GM06990 (cell line): Measurements from ENCODE around the gene OR8D1.

Experiments used
- DNase-seq: peaks from one replicate; pipeline ENCODE4 v3.0.0-alpha.2; 2011; ENCODE audit not compliant: insufficient read length; ENCODE audit errors: extremely low read depth
- H3K27me3 ChIP-seq: replicated peaks from 2 replicates; pipeline ENCODE4 v1.6.0; 2011; ENCODE audit warnings: low read length; ENCODE audit not compliant: control insufficient read depth, insufficient read depth
- H3K36me3 ChIP-seq: 2 replicates; pipeline ENCODE4 v1.5.1; 2011; ENCODE audit warnings: low read length; ENCODE audit not compliant: control insufficient read depth, insufficient read depth
- H3K4me3 ChIP-seq: replicated peaks from 2 replicates; pipeline ENCODE4 v1.5.1; 2011; ENCODE audit warnings: low read depth, mild to moderate bottlenecking, control low read depth, low read length
- CTCF ChIP-seq: IDR thresholded peaks from 2 replicates; pipeline ENCODE4 v1.5.1; 2011; ENCODE audit warnings: low read length, control low read depth, mild to moderate bottlenecking, inconsistent platforms; ENCODE audit not compliant: insufficient read depth, poor library complexity, severe bottlenecking

The OR8D1 gene

DNA sequence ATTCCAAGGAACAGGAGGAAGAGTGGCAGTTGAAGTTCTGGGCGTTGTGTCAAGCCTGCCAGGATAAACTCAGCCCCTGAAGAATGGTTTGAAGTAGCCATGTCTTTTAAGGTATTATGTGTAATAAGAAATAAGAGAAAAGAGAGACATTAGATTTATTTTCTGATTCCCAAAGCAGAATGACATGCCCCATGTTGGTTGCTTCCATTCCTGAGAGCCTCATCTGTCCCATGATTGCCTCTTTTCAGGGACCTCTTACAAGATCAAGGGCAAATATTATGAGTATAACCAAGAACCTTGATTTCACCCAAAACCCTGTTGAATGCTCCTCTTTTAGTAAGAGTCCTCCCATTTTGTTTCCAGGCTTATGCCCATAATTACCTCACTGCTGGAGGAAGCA lies 6.3 kb upstream of the OR8D1 start, which contains the start of gene OR8D2:
Gene OR8D2 (minus strand): TSS at position 101 of the 400 bp plus-strand sequence. CDS start 0 bp downstream, at position 101.
- no peaks in the 10 kb centered on the region for H3K36me3 ChIP-seq
- H3K27me3 ChIP-seq, result 0 out of 2 replicates have a peak, but pooled peaks cover 2% of the 10 kb centered on the region
- no peak for DNase-seq
- no peak within 1 kb of the TSS for H3K4me3 ChIP-seq
- TF ChIP-seq CTCF, result no peak

DNA sequence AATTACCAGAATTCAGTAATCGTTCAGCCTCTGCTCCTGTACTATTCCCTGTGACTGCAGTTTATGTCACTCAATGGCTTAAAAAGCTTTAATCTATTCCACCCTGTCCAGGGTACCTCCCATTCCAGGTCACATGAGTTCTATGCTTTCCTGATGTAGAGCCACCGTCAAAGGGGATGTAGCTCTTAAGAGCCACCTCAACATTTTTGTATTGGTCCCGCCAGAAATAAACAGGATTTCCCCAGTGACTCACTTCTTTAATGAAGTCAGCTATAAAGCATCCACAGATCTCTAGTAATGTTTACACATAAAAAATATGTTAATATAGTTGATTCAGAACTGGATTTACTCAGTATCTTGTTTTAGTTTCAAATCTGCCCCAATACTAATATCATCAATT lies 1.3 kb upstream of the OR8D1 start:
- Histone ChIP-seq H3K4me3 (no peak overlapping the region), H3K36me3 (no peaks in the 10 kb centered on the region), H3K27me3 (no peaks in the 10 kb centered on the region)
- no peak for DNase-seq
- no peak for TF ChIP-seq CTCF

DNA sequence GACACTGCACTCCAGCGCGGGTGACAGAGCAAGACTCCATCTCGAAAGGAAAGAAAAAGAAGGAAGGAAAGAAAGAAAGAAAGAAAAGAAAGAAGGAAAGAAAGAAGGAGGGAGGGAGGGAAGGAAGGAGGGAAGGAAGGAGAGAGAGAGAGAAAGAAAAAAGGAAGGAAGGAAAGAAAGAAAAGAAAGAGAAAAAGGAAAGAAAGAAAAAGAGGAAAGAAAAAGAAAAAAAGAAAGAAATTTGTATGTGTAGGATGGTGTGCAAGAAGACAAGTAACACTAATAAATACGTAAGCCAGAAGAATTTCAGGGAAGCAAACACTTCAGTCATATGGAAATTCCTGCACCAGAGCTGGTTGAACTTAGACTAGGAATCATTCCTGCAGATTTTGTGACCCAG lies 618 bp downstream of the OR8D1 start:
- no peak for TF ChIP-seq CTCF
- Histone ChIP-seq H3K36me3 (no peaks in the 10 kb centered on the region), H3K4me3 (no peak overlapping the region), H3K27me3 (no peaks in the 10 kb centered on the region)
- DNase-seq, result no peak

- H3K4me3 ChIP-seq, result no peak overlapping the region
- no peak for DNase-seq
- H3K36me3 ChIP-seq, result no peaks in the 10 kb centered on the region
- TF ChIP-seq CTCF, result no peak
- H3K27me3 ChIP-seq, result no peaks in the 10 kb centered on the region
Observed at GRCh38 chr11:124311670-124312069, 2.1 kb downstream of the OR8D1 start.

DNA sequence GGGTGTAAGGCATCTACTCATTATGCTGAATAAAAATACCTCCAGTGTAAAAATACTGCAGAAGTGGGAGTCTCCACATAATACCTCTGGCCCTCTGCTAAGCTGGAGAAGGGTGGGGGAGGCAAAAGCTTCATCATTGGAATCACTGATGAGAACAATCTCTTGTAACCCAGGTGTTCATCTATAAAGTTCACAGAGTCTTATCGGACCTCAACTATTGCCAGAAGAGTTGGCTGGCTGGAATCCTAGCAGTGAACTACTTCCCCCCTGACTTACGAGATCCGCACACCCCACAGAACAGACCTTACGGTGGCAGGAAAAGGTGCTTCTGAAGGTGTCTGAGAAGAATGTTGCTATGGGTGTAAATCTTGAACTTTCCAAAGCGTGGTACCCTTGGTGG lies 2.5 kb downstream of the OR8D1 start:
- H3K36me3 ChIP-seq, result no peaks in the 10 kb centered on the region
- DNase-seq, result no peak
- H3K27me3 ChIP-seq, result no peaks in the 10 kb centered on the region
- no peak overlapping the region for H3K4me3 ChIP-seq
- TF ChIP-seq CTCF, result no peak

DNA sequence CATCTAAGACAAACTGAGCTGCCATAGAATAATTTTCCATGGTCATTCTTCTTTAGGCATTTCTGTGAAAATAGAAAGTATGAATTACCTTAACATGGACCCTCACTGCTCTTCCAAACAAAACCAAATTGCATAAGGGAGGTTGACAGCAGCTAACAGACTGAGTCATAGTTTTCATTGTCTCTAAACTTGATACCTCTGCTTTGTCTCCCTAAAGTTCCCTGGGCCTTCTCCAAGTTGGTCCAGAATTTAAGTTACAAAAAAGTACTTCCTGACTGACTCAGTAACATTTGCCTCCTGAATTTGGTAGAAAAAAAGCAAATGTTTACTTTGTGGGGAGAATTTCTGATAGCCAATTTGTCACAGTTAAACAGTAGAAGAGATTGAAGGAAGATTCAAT lies 3.0 kb downstream of the OR8D1 start:
- no peak for TF ChIP-seq CTCF
- H3K36me3 ChIP-seq, result no peaks in the 10 kb centered on the region
- no peak for DNase-seq
- H3K27me3 ChIP-seq, result no peaks in the 10 kb centered on the region
- H3K4me3 ChIP-seq, result no peak overlapping the region
